T-cell (primary cell): ENCODE measurements around the gene CHI3L2. TPM values are rescaled to one million over a fixed set of nuclear protein-coding genes. Genes with fewer than 3 reads are reported as not detected.

Experiments
- ATAC-seq, 4 experiments: fragments of 200-7000 bp in 3 of 4; fragments of 150-1000 bp in 1 of 4; cut with Tn5 transposase; replicated peaks in 1 of 4; 1 replicate in 3 of 4; 2 replicates in 1 of 4; pipeline ENCODE4 v1.10.0; 2021; ENCODE audit warnings: moderate library complexity in 3 of 4, mild to moderate bottlenecking in 2 of 4, moderate number of reproducible peaks in 1 of 4
- CTCF ChIA-PET, 2 donors: fragments of 300-600 bp; sonication (Branson Sonifier 250); formaldehyde crosslinking; loops; one replicate each; lab custom pipeline; 2022; ENCODE audit warnings: antibody characterized with exemption in 2 of 2; lab: Charles Lee
- POLR2A ChIA-PET, 2 donors: fragments of 300-600 bp; sonication (Branson Sonifier 250); formaldehyde crosslinking; loops; one replicate each; lab custom pipeline; 2022; ENCODE audit warnings: antibody characterized with exemption in 2 of 2; lab: Charles Lee
- DNase-seq, 35 experiments: peaks; one replicate each; pipeline versions ENCODE4 v3.0.0 to v3.0.0-alpha.2; 2013 to 2023
- H3K27ac ChIP-seq: one replicate; pipeline ENCODE4 v1.5.1; 2013; ENCODE audit warnings: low read length
- H3K27me3 ChIP-seq, 2 experiments: replicated peaks in 1 of 2; 1 replicate in 1 of 2; 2 replicates in 1 of 2; pipeline versions ENCODE4 v1.6.1 to v1.7.0; 2013; ENCODE audit warnings: low read length in 1 of 2, mixed read lengths in 1 of 2; ENCODE audit not compliant: control insufficient read depth in 2 of 2, insufficient read depth in 2 of 2; ENCODE audit errors: extremely low read depth in 1 of 2
- H3K36me3 ChIP-seq, 2 donors: 1 replicate in 1 of 2; 2 replicates in 1 of 2; pipeline versions ENCODE4 v1.6.1 to v1.7.0; 2013; ENCODE audit warnings: low read length in 1 of 2; ENCODE audit not compliant: control insufficient read depth in 2 of 2, insufficient read depth in 1 of 2; ENCODE audit errors: extremely low read depth in 1 of 2
- H3K4me1 ChIP-seq, 2 experiments: 1 replicate in 1 of 2; 2 replicates in 1 of 2; pipeline versions ENCODE4 v1.6.1 to v1.7.0; 2013; ENCODE audit warnings: low read length in 2 of 2, mixed read lengths in 1 of 2; ENCODE audit not compliant: insufficient read depth in 2 of 2, control insufficient read depth in 1 of 2; ENCODE audit errors: extremely low read depth in 1 of 2
- H3K4me3 ChIP-seq, 2 donors: 1 replicate in 1 of 2; 2 replicates in 1 of 2; pipeline versions ENCODE4 v1.5.1 to v1.7.0; 2013; ENCODE audit warnings: mild to moderate bottlenecking in 2 of 2, low read length in 1 of 2, moderate library complexity in 1 of 2; ENCODE audit not compliant: control insufficient read depth in 1 of 2; ENCODE audit errors: extremely low read depth in 1 of 2
- H3K9me3 ChIP-seq: 2 replicates; pipeline ENCODE4 v1.7.0; 2013
- H3K27ac Mint-ChIP-seq, 2 donors: one replicate each; pipeline ENCODE4 v1.8.0; 2020 to 2021; ENCODE audit warnings: mild to moderate bottlenecking in 2 of 2, mixed read lengths in 2 of 2
- H3K27me3 Mint-ChIP-seq, 2 donors: one replicate each; pipeline ENCODE4 v1.8.0; 2021 to 2022; ENCODE audit warnings: mixed read lengths in 2 of 2
- H3K36me3 Mint-ChIP-seq: one replicate; pipeline ENCODE4 v1.8.0; 2021; ENCODE audit warnings: mixed read lengths
- H3K4me1 Mint-ChIP-seq, 3 donors: one replicate each; pipeline ENCODE4 v1.8.0; 2020 to 2022; ENCODE audit warnings: mixed read lengths in 3 of 3, mild to moderate bottlenecking in 1 of 3
- H3K4me3 Mint-ChIP-seq, 3 donors: one replicate each; pipeline ENCODE4 v1.8.0; 2020 to 2022; ENCODE audit warnings: mild to moderate bottlenecking in 3 of 3, mixed read lengths in 3 of 3, moderate library complexity in 3 of 3
- H3K9me3 Mint-ChIP-seq, 3 donors: one replicate each; pipeline ENCODE4 v1.8.0; 2020 to 2022; ENCODE audit warnings: mixed read lengths in 3 of 3
- WGBS: methylation state at CpG from one replicate; pipeline ENCODE4 v1.1.5; 2013; ENCODE audit warnings: missing lambda C conversion rate; ENCODE audit not compliant: insufficient coverage; 5-methylcytosine and 5-hydroxymethylcytosine counted together
- total RNA-seq, 35 experiments: library from RNA in 6 of 35; stranded (reverse) in 6 of 35; fragments of 120-200 nt in 1 of 35; gene quantifications; one replicate each; pipeline versions ENCODE4 v1.2.1 to v1.2.4 and lab custom pipeline; 2013 to 2026

CHI3L2 gene
- total RNA-seq, 5 donors from 2014 or later (not counting 1 experiment from before 2014, with no cell fraction given): 3.6 to 28.1 (median 10.9) TPM

- Mint-ChIP-seq H3K4me3 (no peak within 1 kb of the TSS), H3K27me3 (no peaks in the 10 kb centered on the region), H3K36me3 (no peaks in the 10 kb centered on the region), H3K4me1 (peaks cover 13 to 21% (median 19%) of the 10 kb centered on the region in 3 donors), H3K9me3 (peaks cover 0 to 5% (median 0%) of the 10 kb centered on the region in 3 donors), H3K27ac (no peak within 1 kb of the TSS)
- Histone ChIP-seq H3K27me3 (peaks cover 0 to 3% of the 10 kb centered on the region in 2 experiments), H3K4me1 (no peaks in the 10 kb centered on the region), H3K27ac (no peak within 1 kb of the TSS), H3K36me3 (no peaks in the 10 kb centered on the region), H3K4me3 (no peak within 1 kb of the TSS), H3K9me3 (no peaks in the 10 kb centered on the region)
- ATAC-seq: no peak
- no CpG with 5 or more reads among the region's 7 CpGs for WGBS
- CTCF ChIA-PET: no interaction called here
- POLR2A ChIA-PET: interaction anchor here in 1 of 2 donors (0.6 kb wide), 1 partner anchor 12 kb away, joined by 3 read pairs; no protein-coding TSS in a partner anchor
- no peak for DNase-seq
These were observed 63.1 kb downstream of the CHI3L2 start, which contains the start of gene CHIA for GRCh38 chr1:111290630-111291029. Gene CHIA, plus strand, starts transcription at chr1:111290851. Its CDS starts 19,617 bp downstream, at chr1:111310468.

Other genes starting within 250 kb of the CHI3L2 start
- gene DRAM2, start 87.6 kb upstream of the CHI3L2 start, total RNA-seq: 10 to 100 TPM; 28.5 to 36.7 (median 31.5) TPM
- 10 to 100 TPM; 33.2 to 42.3 (median 36.3) TPM for gene CEPT1, start 87.5 kb upstream of the CHI3L2 start, total RNA-seq
- 100 to 1,000 TPM; 128 to 234 (median 222) TPM for gene DENND2D, start 27.1 kb upstream of the CHI3L2 start, total RNA-seq
- not detected for gene CHIA, start 63.1 kb downstream of the CHI3L2 start, total RNA-seq
- 10 to 100 TPM in 2 of 5 donors, 1 to 10 TPM in 3; 4.7 to 11.6 (median 8.6) TPM for gene OVGP1, start 200.0 kb downstream of the CHI3L2 start, total RNA-seq
- gene WDR77, start 221.5 kb downstream of the CHI3L2 start, total RNA-seq: 10 to 100 TPM; 22.5 to 40.1 (median 33.1) TPM
- gene ATP5PB, start 221.8 kb downstream of the CHI3L2 start, total RNA-seq: 100 to 1,000 TPM in 3 of 5 donors, 10 to 100 TPM in 2; 88.1 to 129 (median 118) TPM
- 10 to 100 TPM; 42.9 to 55.1 (median 46.1) TPM for gene C1orf162, start 246.3 kb downstream of the CHI3L2 start, total RNA-seq